GM12864 (cell line): ENCODE measurements around the gene ADSL.

Experiments used
- DNase-seq: peaks from one replicate; pipeline ENCODE4 v3.0.0-alpha.2; 2011; ENCODE audit warnings: low read depth
- H3K4me3 ChIP-seq: 2 replicates; pipeline ENCODE4 v1.5.1; 2011; ENCODE audit warnings: mild to moderate bottlenecking, low read depth, low read length, control low read depth
- TF ChIP-seq, protein P1 (sequence below): IDR thresholded peaks from 2 replicates; pipeline ENCODE4 v1.5.1; 2011; ENCODE audit warnings: low read depth, mild to moderate bottlenecking, moderate library complexity, low read length, control low read depth, inconsistent platforms; ENCODE audit errors: missing control alignments

ADSL gene

DNA sequence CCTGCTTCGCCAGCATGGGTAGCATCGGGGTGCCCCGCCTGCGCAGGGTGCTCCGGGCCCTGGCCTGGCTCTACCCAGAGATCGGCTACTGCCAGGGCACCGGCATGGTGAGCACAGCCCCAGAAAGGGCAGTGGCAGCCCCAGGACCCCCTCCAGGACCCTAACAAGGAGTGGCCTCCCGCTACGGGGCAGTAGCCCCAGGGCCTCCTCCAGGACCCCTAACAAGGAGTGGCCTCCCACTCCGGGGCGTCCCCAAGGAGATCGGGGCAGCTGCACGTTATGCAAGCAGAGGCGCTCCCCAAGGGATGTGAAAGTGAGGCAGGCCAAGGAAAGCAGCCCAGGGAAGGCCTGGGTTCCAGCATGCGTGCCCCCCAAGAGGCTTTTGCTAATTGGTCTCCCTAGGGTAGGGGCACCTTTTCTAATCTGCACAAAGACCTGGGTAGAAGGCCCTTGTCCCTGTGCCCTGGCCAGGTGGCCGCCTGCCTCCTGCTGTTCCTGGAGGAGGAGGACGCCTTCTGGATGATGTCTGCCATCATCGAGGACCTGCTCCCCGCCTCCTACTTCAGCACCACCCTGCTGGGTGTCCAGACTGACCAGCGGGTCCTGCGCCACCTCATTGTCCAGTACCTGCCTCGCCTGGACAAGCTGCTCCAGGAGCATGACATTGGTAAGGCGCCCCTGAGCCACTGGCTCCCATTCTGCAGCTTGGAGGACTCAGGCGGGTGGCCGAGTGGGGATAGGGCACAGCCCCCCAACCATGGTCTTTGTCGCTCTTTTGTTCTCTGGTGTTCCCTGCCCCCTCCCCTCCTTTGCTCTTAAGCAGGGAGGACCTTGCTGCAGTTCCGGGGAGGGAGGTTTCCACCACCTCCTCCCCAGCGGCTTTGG lies 59.1 kb downstream of the ADSL start:
- no peak for DNase-seq
- TF ChIP-seq, protein P1, sequence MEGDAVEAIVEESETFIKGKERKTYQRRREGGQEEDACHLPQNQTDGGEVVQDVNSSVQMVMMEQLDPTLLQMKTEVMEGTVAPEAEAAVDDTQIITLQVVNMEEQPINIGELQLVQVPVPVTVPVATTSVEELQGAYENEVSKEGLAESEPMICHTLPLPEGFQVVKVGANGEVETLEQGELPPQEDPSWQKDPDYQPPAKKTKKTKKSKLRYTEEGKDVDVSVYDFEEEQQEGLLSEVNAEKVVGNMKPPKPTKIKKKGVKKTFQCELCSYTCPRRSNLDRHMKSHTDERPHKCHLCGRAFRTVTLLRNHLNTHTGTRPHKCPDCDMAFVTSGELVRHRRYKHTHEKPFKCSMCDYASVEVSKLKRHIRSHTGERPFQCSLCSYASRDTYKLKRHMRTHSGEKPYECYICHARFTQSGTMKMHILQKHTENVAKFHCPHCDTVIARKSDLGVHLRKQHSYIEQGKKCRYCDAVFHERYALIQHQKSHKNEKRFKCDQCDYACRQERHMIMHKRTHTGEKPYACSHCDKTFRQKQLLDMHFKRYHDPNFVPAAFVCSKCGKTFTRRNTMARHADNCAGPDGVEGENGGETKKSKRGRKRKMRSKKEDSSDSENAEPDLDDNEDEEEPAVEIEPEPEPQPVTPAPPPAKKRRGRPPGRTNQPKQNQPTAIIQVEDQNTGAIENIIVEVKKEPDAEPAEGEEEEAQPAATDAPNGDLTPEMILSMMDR, result no peak

DNA sequence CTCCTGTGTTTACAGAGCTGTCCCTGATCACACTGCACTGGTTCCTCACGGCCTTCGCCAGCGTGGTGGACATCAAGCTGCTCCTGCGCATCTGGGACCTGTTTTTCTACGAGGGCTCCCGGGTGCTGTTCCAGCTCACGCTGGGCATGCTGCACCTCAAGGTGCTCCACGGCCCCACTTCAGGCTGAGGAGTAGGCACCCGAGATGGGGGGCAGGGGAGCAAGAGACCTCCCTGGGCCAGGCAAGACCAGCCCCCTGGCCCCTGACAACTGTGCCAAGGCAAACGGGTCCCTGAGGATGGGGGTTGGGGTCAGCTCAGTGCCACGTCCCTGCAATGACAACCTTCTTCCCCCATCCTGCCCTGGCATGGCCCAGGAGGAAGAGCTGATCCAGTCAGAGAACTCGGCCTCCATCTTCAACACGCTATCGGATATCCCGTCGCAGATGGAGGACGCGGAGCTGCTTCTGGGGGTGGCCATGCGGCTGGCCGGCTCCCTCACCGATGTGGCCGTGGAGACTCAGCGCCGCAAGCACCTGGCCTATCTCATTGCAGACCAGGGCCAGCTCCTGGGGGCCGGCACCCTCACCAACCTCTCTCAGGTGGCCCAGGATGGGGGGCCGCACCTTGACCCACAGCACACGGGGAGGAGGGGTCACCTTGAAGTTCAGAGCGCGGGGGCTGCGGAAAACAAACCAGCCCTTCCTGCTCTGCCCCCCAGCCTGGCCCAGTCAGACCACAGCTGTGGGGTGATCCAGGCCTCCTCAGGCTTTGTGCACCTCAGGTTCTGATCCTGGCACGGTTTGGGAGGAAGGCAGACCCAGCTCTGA lies 60.0 kb downstream of the ADSL start:
- DNase-seq, result no peak
- H3K4me3 ChIP-seq, result no peak overlapping the region
- TF ChIP-seq, protein P1, result no peak

More for the DNA sequence above, 59.1 kb downstream of the ADSL start:
- no peak overlapping the region for H3K4me3 ChIP-seq

DNA sequence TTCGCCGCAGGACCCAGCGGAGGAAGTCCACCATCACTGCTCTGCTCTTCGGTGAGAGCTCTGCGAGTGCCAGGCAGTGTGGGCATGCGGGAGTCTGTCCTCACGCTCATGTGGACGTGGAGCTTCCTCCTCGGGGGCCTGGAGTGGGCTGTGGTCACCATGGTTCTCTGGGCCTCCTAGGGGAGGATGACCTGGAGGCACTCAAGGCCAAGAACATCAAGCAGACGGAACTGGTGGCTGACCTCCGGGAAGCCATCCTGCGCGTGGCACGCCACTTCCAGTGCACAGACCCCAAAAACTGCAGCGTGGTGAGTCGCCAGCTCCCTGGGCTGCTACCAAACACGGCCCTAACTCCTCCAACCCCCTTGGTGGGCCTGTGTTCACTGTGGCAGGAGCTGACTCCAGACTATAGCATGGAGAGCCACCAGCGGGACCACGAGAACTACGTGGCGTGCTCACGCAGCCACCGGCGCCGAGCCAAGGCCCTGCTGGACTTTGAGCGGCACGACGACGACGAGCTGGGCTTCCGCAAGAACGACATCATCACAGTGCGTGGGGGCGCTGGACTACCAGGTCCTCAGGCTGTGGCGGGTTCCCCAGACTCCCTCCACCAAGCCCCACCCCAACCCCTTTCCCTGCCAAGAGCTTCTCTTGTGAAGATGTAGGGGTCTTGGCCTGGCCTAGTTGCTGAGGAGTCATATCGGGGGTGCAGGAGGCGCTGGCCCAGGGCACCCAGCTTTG lies 60.9 kb downstream of the ADSL start:
- TF ChIP-seq, protein P1, result no peak
- no peak overlapping the region for H3K4me3 ChIP-seq
- no peak for DNase-seq

DNA sequence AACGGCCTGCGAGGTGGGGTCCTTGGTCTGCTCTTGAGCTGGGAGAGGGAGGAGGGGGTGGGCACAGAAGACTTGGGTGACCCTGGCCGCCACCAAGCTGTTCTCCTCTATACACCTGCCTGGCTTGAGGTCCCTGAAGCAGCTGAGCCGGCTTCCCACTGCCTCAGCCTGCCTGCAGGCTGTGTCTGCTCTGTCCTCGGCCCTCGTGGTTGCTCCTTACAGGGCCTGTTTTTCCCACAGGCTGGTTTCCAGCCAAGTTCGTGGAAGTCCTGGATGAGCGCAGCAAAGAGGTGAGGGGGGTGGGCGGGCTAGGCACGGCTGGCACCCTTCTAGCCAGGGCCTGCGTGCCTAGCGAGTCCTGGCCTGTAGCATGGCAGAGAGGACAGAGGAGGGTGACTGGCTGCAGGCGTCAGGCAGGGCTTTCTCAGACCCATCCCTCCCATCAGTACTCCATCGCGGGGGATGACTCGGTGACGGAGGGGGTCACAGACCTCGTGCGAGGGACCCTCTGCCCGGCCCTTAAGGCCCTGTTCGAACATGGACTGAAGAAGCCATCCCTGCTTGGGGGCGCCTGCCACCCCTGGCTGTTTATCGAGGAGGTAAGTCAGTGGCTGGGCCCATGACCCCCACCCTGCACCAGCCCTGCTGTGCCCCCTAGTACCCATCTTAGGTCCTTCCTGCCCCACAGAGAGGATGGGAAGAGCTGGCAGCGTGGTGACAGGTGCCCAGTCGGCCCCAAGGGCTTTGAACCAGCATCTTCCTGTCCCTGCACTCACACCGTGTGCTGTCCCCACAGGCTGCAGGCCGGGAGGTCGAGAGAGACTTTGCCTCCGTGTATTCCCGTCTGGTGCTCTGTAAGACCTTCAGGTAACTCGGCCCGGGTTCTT lies 61.8 kb downstream of the ADSL start:
- no peak for DNase-seq
- no peak overlapping the region for H3K4me3 ChIP-seq
- TF ChIP-seq, protein P1, result no peak

DNA sequence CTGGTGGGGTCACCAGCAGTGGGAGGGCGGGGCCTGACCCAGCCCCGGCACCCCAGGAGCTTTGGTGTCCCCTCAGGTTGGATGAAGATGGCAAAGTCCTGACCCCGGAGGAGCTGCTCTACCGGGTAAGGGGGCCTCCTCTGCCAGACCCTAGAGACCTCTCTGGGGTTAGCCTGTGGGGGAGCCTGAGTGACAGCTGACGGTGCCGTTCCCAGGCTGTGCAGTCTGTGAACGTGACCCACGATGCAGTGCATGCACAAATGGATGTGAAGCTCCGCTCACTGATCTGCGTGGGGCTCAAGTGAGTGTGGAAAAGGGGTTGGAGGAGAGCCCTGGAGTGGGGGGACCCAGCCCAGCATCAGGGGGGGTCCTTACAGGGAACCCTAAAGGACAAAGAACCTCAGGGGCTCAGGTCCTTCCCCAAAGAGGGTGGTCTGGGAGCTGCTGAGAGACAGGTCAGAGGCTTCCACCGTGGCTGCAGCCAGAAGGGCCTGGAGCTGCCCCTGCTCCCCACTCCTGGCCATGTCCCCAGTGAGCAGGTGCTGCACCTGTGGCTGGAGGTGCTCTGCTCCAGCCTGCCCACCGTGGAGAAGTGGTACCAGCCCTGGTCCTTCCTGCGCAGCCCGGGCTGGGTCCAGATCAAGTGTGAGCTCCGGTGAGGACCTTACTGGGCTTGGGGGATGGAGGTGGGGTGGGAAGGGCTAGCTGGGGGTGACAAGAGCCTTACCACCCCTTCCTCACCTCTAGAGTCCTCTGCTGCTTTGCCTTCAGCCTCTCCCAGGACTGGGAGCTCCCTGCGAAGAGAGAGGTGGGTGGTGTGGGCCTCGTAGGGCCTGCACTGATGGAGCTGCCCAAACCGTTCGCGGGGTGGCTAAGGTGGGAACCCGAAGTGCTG lies 62.7 kb downstream of the ADSL start:
- TF ChIP-seq, protein P1, result no peak
- no peak overlapping the region for H3K4me3 ChIP-seq
- DNase-seq, result no peak
